CD4-positive, alpha-beta T cell treated with Interleukin-21 for 1 hour (primary cell): ENCODE data around the gene BCL2.
"Not testable (repeated sequence)": the region's sequence is repeated elsewhere in the genome, so short reads cannot be mapped to it uniquely, and the experiment has no call there.

Source experiments
- DNase-seq: peaks from one replicate; pipeline ENCODE4 v3.0.0-alpha.2; 2020

The BCL2 gene

GRCh38 chr18:63197246-63197869, 122.2 kb downstream of the BCL2 start:
- peak; percentile 31 for DNase-seq

GRCh38 chr18:63195326-63196159, 124.0 kb downstream of the BCL2 start:
- DNase-seq = no peak

GRCh38 chr18:63192885-63193349, 126.7 kb downstream of the BCL2 start:
- DNase-seq = no peak

- no peak for DNase-seq
These were observed 127.3 kb downstream of the BCL2 start for GRCh38 chr18:63192126-63192884.

GRCh38 chr18:63191413-63191812, 128.2 kb downstream of the BCL2 start:
- no peak for DNase-seq

- DNase-seq = not testable (repeated sequence)
These were observed 128.7 kb downstream of the BCL2 start for GRCh38 chr18:63190838-63191237.

- no peak for DNase-seq
These were observed 129.8 kb downstream of the BCL2 start for GRCh38 chr18:63189817-63190216.

GRCh38 chr18:63189041-63189440, 130.5 kb downstream of the BCL2 start:
- DNase-seq = no peak

GRCh38 chr18:63187791-63188460, 131.6 kb downstream of the BCL2 start:
- no peak for DNase-seq

GRCh38 chr18:63187223-63187574, 132.4 kb downstream of the BCL2 start:
- DNase-seq = no peak

- no peak for DNase-seq
These were observed 132.9 kb downstream of the BCL2 start for GRCh38 chr18:63186520-63187222.

- no peak for DNase-seq
These were observed 133.6 kb downstream of the BCL2 start for GRCh38 chr18:63185984-63186383.

GRCh38 chr18:63183952-63184770, 135.4 kb downstream of the BCL2 start:
- no peak for DNase-seq

GRCh38 chr18:63183378-63183777, 136.2 kb downstream of the BCL2 start:
- no peak for DNase-seq

GRCh38 chr18:63182861-63183260, 136.7 kb downstream of the BCL2 start:
- DNase-seq = no peak

- no peak for DNase-seq
These were observed 137.2 kb downstream of the BCL2 start for GRCh38 chr18:63182310-63182772.

- no peak for DNase-seq
These were observed 137.8 kb downstream of the BCL2 start for GRCh38 chr18:63181706-63182309.

GRCh38 chr18:63180971-63181376, 138.6 kb downstream of the BCL2 start:
- no peak for DNase-seq

GRCh38 chr18:63180321-63180720, 139.2 kb downstream of the BCL2 start:
- no peak for DNase-seq

GRCh38 chr18:63179422-63179821, 140.1 kb downstream of the BCL2 start:
- DNase-seq = no peak

- no peak for DNase-seq
These were observed 140.6 kb downstream of the BCL2 start for GRCh38 chr18:63178971-63179370.
